Mononuclear cell (primary cell): ENCODE measurements around the gene RFX6. TPM values are rescaled to one million over a fixed set of nuclear protein-coding genes. Genes with fewer than 3 reads are reported as not detected.

Experiments
- H3K27me3 ChIP-seq: 2 replicates; pipeline ENCODE4 v1.6.0; 2011; ENCODE audit warnings: low read length, control low read depth; ENCODE audit not compliant: insufficient read depth
- H3K4me1 ChIP-seq: 2 replicates; pipeline ENCODE4 v1.5.1; 2011; ENCODE audit warnings: mild to moderate bottlenecking, low read length, control low read depth; ENCODE audit not compliant: insufficient read depth
- H3K4me3 ChIP-seq: 2 replicates; pipeline ENCODE4 v1.5.1; 2011; ENCODE audit warnings: mild to moderate bottlenecking, low read length, moderate library complexity
- H3K9me3 ChIP-seq: 2 replicates; pipeline ENCODE4 v1.5.1; 2011; ENCODE audit warnings: low read depth, mild to moderate bottlenecking, control low read depth, low read length
- total RNA-seq: library from RNA; depleted of rRNA; stranded (reverse); fragments of >200 nt; gene quantifications from one replicate; pipeline ENCODE4 v1.2.3, GENCODE V29; 2012

The RFX6 gene
- total RNA-seq, 1 donor: not detected

- no peak overlapping the region for H3K4me3 ChIP-seq
- no peaks in the 10 kb centered on the region for H3K9me3 ChIP-seq
- H3K27me3 ChIP-seq: no peaks in the 10 kb centered on the region
- H3K4me1 ChIP-seq: no peaks in the 10 kb centered on the region
Observed at GRCh38 chr6:116973976-116974375, 96.9 kb downstream of the RFX6 start.

DNA sequence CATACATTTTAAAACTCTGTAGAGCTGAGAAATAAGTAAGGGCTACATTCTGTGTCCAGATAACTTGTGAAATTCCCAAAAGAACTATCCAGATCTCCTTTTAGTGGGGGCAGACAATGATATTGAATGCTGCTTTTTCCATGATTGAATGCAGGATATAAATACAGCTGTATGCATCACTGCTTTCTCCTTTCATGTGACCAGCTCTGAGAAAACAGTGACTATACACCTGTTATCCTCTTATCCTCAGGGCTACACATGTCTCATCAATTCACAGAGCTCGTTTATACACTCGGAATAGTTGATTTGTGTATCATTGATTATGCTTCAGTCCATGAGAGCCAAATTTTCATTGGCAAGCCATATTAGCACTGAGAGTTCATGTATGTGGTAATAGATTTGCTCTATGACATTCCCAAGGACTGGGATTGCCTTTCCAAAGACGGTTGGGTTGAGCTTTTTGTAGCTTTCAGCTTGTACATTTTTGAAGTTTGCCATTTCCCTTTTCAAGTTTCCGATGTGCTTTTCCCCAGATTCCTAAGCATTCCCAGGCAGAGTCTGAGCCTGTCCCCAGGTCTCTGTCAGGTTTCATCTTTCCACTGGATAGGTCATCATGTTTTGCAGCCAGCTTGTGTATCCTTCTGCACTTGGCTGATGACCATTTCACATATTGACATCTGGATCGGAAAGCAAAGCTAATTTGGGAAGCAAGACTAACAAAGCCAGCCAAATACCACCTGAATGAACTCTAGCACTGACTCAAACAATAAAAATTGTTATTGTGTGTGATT is 97.7 kb downstream of the RFX6 start:
- no peaks in the 10 kb centered on the region for H3K4me1 ChIP-seq
- no peak overlapping the region for H3K4me3 ChIP-seq
- no peaks in the 10 kb centered on the region for H3K9me3 ChIP-seq
- no peaks in the 10 kb centered on the region for H3K27me3 ChIP-seq

- Histone ChIP-seq H3K27me3 (no peaks in the 10 kb centered on the region), H3K4me3 (no peak overlapping the region), H3K9me3 (no peaks in the 10 kb centered on the region), H3K4me1 (no peaks in the 10 kb centered on the region)
Observed at GRCh38 chr6:116975600-116975999, 98.6 kb downstream of the RFX6 start.

GRCh38 chr6:116979560-116979959 is 102.5 kb downstream of the RFX6 start:
- Histone ChIP-seq H3K9me3 (no peaks in the 10 kb centered on the region), H3K4me3 (no peak overlapping the region), H3K27me3 (no peaks in the 10 kb centered on the region), H3K4me1 (no peaks in the 10 kb centered on the region)

Other genes starting within 250 kb of the RFX6 start
- gene ZUP1, start 208.5 kb upstream of the RFX6 start, total RNA-seq: 21.1 TPM
- 53.0 TPM for gene KPNA5, start 196.0 kb upstream of the RFX6 start, total RNA-seq
- not detected for gene FAM162B, start 111.5 kb upstream of the RFX6 start, total RNA-seq
- not detected for gene GPRC6A, start 48.2 kb upstream of the RFX6 start, total RNA-seq